HL-60 (cell line): ENCODE data around the gene BCAR3.

Experiments
- DNase-seq, 2 experiments: peaks; one replicate each; pipeline ENCODE4 v3.0.0-alpha.2; 2010 to 2020; ENCODE audit warnings: low read depth in 1 of 2, low spot score in 1 of 2
- H3K27ac ChIP-seq: fragments of 250-450 bp; sonication (Bioruptor Pico); replicated peaks from 2 replicates; pipeline ENCODE4 v1.5.1; 2020; ENCODE audit warnings: mild to moderate bottlenecking, moderate library complexity
- H3K27me3 ChIP-seq: fragments of 250-450 bp; sonication (Bioruptor Pico); 2 replicates; pipeline ENCODE4 v1.5.1; 2021; ENCODE audit warnings: mild to moderate bottlenecking, moderate library complexity; ENCODE audit not compliant: insufficient read depth, poor library complexity, severe bottlenecking
- H3K4me3 ChIP-seq: replicated peaks from 2 replicates; pipeline ENCODE4 v1.5.1; 2011; ENCODE audit warnings: mild to moderate bottlenecking, control low read depth, low read length; ENCODE audit not compliant: insufficient read depth
- CTCF ChIP-seq: IDR thresholded peaks from one replicate; pipeline ENCODE4 v1.5.1; 2011; ENCODE audit warnings: low read length, control low read depth, inconsistent platforms; ENCODE audit not compliant: insufficient read depth
- GABPA ChIP-seq: IDR thresholded peaks from 2 replicates; pipeline ENCODE4 v1.6.1; 2012; ENCODE audit warnings: low read depth
- POLR2AphosphoS5 ChIP-seq: IDR thresholded peaks from 2 replicates; pipeline ENCODE4 v1.6.1; 2012; ENCODE audit warnings: low read depth
- SPI1 ChIP-seq: IDR thresholded peaks from 2 replicates; pipeline ENCODE4 v1.6.1; 2012; ENCODE audit warnings: low read depth, mild to moderate bottlenecking, borderline replicate concordance
- TF ChIP-seq, protein P1 (sequence below): IDR thresholded peaks from 2 replicates; pipeline ENCODE4 v1.6.1; 2012; ENCODE audit warnings: low read depth; ENCODE audit not compliant: insufficient replicate concordance

The BCAR3 gene

DNA sequence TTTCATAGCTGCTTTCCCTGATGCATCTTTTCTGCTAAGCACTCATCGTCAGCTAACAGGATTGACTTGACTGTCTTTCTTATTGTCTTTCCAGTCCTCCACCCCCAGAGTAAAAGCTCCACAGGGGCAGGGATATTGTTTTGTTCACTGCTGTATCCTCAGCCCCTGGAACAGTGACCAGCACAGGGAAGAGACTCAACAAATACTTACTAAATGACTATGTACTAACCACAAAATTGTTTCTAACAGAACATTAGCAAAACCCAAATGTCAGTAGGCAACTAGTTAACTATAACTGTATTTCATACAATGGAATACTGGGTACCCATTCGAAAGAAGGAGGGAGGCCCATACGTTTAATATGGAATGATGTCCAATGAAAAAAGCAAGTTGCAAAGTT lies 53.0 kb downstream of the BCAR3 start:
- no peak overlapping the region for H3K27ac ChIP-seq
- no peak for DNase-seq
- H3K27me3 ChIP-seq: no peaks in the 10 kb centered on the region
- no peak overlapping the region for H3K4me3 ChIP-seq
- TF ChIP-seq, protein P1, sequence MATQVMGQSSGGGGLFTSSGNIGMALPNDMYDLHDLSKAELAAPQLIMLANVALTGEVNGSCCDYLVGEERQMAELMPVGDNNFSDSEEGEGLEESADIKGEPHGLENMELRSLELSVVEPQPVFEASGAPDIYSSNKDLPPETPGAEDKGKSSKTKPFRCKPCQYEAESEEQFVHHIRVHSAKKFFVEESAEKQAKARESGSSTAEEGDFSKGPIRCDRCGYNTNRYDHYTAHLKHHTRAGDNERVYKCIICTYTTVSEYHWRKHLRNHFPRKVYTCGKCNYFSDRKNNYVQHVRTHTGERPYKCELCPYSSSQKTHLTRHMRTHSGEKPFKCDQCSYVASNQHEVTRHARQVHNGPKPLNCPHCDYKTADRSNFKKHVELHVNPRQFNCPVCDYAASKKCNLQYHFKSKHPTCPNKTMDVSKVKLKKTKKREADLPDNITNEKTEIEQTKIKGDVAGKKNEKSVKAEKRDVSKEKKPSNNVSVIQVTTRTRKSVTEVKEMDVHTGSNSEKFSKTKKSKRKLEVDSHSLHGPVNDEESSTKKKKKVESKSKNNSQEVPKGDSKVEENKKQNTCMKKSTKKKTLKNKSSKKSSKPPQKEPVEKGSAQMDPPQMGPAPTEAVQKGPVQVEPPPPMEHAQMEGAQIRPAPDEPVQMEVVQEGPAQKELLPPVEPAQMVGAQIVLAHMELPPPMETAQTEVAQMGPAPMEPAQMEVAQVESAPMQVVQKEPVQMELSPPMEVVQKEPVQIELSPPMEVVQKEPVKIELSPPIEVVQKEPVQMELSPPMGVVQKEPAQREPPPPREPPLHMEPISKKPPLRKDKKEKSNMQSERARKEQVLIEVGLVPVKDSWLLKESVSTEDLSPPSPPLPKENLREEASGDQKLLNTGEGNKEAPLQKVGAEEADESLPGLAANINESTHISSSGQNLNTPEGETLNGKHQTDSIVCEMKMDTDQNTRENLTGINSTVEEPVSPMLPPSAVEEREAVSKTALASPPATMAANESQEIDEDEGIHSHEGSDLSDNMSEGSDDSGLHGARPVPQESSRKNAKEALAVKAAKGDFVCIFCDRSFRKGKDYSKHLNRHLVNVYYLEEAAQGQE: no peak
- TF ChIP-seq GABPA (no peak), POLR2AphosphoS5 (no peak), SPI1 (no peak), CTCF (no peak)

DNA sequence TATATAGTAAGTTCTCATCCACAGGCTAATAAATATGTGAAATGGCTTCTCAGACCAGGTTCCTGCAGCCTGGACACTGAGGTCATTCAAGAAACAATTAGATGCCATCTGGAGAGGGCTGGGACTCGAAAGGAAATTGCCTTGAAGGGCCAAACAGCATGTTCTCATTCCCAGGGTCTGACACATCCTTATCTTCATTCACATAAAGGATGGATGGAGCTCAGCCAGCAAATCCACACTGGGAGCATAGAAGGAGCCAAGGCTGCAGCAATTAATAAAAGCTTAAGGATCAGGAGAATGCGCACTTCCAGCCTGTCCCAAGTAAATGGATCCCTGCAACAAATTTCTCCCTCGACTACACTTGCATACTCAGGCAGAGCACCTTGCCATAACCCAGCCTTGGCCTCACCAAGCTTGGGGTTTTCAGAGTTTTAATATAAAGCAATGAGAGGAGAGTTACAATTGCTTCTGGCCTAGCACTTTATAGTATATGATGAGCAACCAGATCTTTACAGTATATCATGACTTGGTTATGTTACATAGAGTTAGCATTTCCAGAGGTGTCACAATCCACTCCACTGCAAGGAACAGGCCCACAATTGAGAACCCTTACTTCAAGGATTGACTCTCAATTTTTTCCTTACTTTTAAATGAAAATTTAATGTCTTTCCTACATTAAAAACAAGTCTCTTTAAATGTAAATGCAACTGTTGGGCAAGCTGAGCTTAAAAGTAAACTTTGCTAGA lies 55.9 kb downstream of the BCAR3 start:
- H3K4me3 ChIP-seq: no peak overlapping the region
- TF ChIP-seq POLR2AphosphoS5 (no peak), GABPA (no peak), SPI1 (no peak), CTCF (no peak)
- TF ChIP-seq, protein P1: no peak
- no peaks in the 10 kb centered on the region for H3K27me3 ChIP-seq
- H3K27ac ChIP-seq: no peak overlapping the region
- DNase-seq: no peak

DNA sequence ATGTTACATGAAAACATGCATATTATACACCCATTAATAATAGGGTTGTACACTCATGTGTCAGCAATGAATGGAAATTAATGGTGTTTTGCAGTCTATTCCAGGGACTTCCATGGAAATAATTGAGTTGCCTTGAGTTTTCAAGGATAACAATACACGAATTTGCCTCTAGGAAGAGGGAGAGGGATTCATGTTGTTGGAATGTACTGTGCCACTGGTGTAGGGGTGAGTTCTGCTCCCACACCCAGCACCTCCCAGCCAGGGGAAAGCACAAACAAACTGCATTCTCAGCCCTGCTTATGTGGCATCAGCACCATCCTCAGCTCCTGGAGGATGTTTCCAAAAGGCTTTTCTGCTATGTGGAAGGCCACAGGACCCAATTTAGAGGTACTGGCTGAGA lies 57.8 kb downstream of the BCAR3 start:
- Histone ChIP-seq H3K4me3 (no peak overlapping the region), H3K27me3 (no peaks in the 10 kb centered on the region), H3K27ac (no peak overlapping the region)
- DNase-seq: no peak
- TF ChIP-seq CTCF (no peak), POLR2AphosphoS5 (no peak), SPI1 (no peak), GABPA (no peak)
- TF ChIP-seq, protein P1: no peak
